HG03039 (cell line): ENCODE data around the gene EIF4A2.
"Not testable (repeated sequence)": the region's sequence is repeated elsewhere in the genome, so short reads cannot be mapped to it uniquely, and the experiment has no call there.

Experiments used
- ATAC-seq: cut with Tn5 transposase; IDR thresholded peaks from one replicate; pipeline ENCODE4 v1.9.1; 2021; ENCODE audit warnings: mild to moderate bottlenecking, moderate library complexity; ENCODE audit not compliant: unreplicated experiment

EIF4A2 gene

DNA sequence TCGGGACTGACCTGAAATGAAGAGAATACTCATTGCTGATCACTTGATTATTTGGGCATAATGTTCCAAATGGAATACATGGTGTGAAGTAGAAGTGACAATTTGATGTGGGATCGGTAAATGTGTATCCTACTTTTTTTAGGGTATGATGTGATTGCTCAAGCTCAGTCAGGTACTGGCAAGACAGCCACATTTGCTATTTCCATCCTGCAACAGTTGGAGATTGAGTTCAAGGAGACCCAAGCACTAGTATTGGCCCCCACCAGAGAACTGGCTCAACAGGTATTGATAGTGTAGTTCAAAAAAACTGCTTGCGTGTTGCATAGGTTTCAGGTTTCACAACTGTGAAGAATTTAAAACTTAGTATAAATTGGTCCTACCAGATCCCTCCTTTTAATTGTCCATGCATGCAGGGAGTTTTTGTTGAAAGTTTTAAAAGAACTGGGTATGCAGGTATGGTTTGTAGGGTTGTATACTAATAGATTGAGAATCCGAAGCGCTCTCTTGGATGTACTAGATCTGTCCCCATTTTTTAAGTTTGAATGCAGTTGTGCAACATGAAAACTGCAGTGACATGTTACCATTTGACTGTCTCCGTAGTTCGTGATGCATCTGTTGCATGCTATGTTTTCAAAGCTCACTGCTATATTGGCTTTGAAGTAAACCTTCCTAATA, 1.6 kb downstream of the EIF4A2 start:
- ATAC-seq = no peak

- ATAC-seq = no peak
These were observed 2.2 kb downstream of the EIF4A2 start for GRCh38 chr3:186785495-186786018.

DNA sequence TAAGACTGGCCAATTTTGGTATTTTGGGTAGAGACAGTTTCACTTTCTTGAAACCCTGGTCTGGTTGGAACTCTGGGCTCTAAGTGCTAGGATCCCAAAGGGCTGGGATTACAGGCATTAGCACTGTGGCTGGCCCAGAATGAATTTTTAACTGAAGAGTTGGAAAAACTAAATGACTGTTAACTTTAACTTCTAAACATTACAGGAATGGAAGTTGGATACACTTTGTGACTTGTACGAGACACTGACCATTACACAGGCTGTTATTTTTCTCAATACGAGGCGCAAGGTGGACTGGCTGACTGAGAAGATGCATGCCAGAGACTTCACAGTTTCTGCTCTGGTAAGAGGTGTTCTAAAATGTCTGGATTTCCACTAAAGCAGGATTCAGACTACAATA, 3.5 kb downstream of the EIF4A2 start:
- no peak for ATAC-seq

GRCh38 chr3:186787642-186788481, 4.5 kb downstream of the EIF4A2 start:
- ATAC-seq = no peak

DNA sequence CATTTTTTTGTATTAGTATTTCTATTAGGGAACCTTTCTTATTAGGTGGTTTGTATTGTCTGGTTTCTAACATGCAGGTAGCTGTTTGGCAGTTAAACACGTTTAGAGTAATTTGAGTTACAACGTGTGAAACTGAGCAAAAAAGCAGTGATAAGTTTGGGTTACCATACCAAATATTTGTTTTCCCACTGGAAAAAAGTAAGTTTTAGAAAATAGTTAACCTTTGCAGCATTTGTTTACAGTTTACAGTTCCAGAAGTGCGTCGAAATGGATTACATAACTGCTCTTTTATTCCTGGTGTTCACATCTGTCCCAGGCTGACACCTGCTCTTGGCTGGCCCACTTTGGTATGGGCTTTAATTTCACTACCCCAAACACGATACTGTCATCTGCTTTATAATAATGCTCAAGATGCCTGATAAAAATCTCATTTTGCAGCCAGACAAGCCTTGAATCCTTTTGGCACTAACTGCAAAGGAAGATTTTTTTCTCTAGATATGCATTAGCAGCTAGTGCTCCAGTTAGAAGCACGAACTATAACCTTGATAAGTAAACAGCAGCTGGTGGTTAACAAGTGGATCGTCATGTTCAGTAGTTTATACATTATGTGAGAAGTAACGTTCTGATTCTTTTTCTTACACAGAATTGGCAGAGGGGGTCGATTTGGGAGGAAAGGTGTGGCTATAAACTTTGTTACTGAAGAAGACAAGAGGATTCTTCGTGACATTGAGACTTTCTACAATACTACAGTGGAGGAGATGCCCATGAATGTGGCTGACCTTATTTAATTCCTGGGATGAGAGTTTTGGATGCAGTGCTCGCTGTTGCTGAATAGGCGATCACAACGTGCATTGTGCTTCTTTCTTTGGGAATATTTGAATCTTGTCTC, 5.3 kb downstream of the EIF4A2 start:
- no peak for ATAC-seq

GRCh38 chr3:186789554-186790260, 6.3 kb downstream of the EIF4A2 start:
- ATAC-seq = no peak

GRCh38 chr3:186790261-186790981, 7.0 kb downstream of the EIF4A2 start:
- no peak for ATAC-seq

GRCh38 chr3:186798239-186798874, 15.0 kb downstream of the EIF4A2 start:
- no peak for ATAC-seq

DNA sequence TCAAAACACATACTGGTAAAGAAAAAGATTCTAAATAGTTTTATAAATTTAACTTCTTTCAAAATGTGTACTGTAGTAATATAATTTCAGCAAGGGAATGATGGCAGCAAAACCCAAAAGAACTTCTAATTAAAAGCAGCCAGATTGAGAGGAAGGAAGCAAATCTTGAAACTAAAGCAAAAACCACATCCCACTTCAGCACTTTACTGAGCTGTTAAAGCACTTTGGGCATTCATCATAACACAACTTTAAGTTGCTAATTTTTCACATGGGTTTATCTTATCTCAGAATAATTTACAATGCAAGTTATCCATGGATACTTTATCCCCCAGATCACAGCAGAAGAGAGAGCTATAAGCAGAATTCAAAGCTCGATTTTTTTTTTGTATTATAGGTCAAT, 16.9 kb downstream of the EIF4A2 start:
- ATAC-seq = no peak

DNA sequence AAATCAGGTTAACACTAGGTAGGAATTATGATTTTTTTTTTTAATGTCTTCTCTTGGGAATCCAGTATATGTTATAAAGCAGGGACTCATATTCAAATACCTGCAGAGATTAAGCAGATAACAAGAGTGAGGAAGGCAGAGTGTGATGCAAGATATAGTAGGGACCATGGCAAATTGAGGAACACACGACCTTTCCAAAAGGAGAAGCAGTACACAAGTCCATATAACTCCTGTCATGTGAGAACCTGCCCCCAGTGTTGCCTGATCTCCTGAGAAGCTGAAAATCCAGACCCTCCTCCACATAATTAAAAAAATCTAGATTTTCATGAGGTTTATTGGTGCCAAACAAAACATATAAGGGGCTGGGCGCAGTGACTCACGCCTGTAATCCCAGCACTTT, 19.3 kb downstream of the EIF4A2 start:
- no peak for ATAC-seq

- not testable (repeated sequence) for ATAC-seq
These were observed 20.1 kb downstream of the EIF4A2 start for GRCh38 chr3:186803447-186803846.

GRCh38 chr3:186806089-186807055, 23.0 kb downstream of the EIF4A2 start, which contains the start of gene RFC4:
Gene RFC4, minus strand, starts transcription at chr3:186806482. Its CDS starts 1,769 bp downstream, at chr3:186804713.
- ATAC-seq = peak; percentile 93

DNA sequence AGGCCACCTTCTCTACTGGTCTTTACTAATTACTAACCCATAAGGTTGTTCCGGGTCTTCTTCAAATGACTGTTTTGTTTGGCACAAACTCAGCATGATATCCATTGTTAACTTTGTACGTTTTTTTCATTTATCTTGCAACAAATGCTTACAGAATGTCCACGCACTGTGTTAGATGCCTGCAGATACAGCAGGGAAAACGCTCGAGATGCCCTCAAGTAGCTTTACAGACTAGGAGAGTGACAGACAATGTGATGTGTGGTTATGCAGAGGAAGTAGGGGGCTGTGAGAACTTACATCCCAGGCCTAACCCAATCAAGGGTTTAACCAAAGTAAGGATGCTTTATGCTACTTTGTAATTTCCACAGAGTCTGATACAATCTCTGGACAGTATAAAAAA, 23.9 kb downstream of the EIF4A2 start:
- no peak for ATAC-seq

GRCh38 chr3:186810336-186810996, 27.1 kb downstream of the EIF4A2 start:
- ATAC-seq = no peak

- ATAC-seq = not testable (repeated sequence)
These were observed 27.9 kb downstream of the EIF4A2 start for GRCh38 chr3:186811313-186811712.

GRCh38 chr3:186814100-186814499, 30.7 kb downstream of the EIF4A2 start:
- ATAC-seq = no peak

DNA sequence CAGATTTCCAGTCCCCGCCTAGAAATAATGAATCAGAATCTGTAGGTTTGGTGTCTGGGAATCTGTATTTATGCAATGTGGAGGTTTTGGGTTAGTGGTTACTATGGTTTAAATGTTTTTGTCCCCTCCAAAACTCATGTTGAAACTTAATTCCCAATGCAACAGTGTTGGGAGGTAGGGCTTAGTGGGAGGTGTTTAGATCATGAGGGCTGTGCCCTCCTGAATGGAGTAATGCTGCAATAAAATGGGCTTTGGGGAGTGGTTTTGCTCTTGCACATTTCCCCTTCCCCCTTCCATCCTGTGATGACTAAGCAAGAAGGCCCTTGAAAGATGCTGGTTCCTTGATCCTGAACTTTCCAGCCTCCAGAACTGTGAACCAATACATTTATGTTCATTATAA, 32.1 kb downstream of the EIF4A2 start:
- no peak for ATAC-seq

DNA sequence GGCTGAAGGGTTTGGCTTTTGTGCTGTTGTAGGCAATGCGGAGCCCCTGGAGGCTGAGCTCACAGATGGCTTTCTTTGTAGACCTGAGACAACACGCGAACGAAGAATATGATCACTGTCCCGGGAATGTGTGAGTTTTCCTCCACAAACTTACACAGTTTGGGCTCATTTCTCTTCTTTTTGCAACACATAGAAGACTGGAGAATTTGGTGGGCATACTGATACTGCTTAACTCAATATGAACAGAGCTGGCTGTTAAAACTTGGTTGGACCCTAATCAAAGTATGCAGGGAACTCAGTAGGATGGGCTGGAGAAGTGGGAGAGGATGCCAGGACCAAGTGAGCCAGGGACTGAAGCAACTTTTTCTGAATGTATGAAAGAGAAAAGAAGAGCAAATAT, 35.1 kb downstream of the EIF4A2 start:
- ATAC-seq = no peak
